ENCODE measurements around the gene FBXL17. TPM values are rescaled to one million over a fixed set of nuclear protein-coding genes. Genes with fewer than 3 reads are reported as not detected.

Gene FBXL17
- total and polyA plus RNA-seq, 9 of the 15 experiments (the other 6 are each of a cell fraction or from before 2014, with no cell fraction given), result 0.32 to 5.4 (median 1.8) TPM

DNA sequence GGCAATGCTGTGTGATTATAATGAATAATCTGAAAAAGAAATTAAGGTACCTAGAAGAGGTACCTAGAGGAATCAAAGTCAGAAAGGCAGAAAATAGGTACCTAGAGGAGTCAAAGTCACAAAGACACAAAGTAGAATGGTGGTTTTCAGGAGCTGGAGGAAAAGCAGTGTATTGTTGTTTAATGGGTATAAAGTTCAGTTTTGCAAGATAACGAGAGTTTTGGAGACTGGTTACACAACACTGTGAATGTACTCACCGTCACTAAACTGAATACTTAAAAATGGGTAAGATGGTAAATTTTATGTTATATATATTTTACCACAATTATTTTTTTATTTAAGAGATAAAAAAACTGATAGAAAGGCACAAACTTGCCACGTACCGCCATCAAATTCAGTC lies 57.0 kb downstream of the FBXL17 start:
- H3K4me1 ChIP-seq (replicated peaks in 1 of 2; ENCODE audit: control insufficient read depth in 2 of 2, insufficient read depth in 2 of 2, low read length in 2 of 2), result no peaks in the 10 kb centered on the region
- H3K79me2 ChIP-seq (ENCODE audit: control insufficient read depth, insufficient read depth, low read length), result no peaks in the 10 kb centered on the region
- DNase-seq (ENCODE audit: extremely low read depth in 1 of 4, low spot score in 3 of 4) (no peak), ATAC-seq (no peak), FAIRE-seq (no peak)
- CTCF ChIA-PET (ENCODE audit: low intra/inter-chr PET ratio), result no interaction called here
- BruUV-seq (replicated peaks), result no TSS peak
- in situ Hi-C loops (cut with MboI) (no loop called here), intact Hi-C loops (cut with micrococcal nuclease) (no loop called here)
- no peak overlapping the region for H3K4me2 ChIP-seq (ENCODE audit: insufficient read depth, low read length)
- H4K20me1 ChIP-seq (replicated peaks; ENCODE audit: control insufficient read depth, insufficient read depth, low read length), result no peaks in the 10 kb centered on the region
- H3K36me3 ChIP-seq (ENCODE audit: control insufficient read depth, insufficient read depth, low read length), result no peaks in the 10 kb centered on the region
- H3K9me1 ChIP-seq (ENCODE audit: control insufficient read depth, insufficient read depth, low read length), result no peaks in the 10 kb centered on the region
- H3K4me3 ChIP-seq, result no peak overlapping the region
- no peak for TF ChIP-seq LEF1 (IDR thresholded peaks at IDR 0.05)
- no peak for TF ChIP-seq BRF1 (IDR thresholded peaks at IDR 0.05; ENCODE audit: borderline replicate concordance, extremely low read depth, insufficient read length)
- no peak for TF ChIP-seq NRF1 (conservative IDR thresholded peaks at IDR 0.05 in 1 of 2, IDR thresholded peaks at IDR 0.05 in 1 of 2)
- no peak for TF ChIP-seq ZNF561 (CRISPR knock-in tag; conservative IDR thresholded peaks at IDR 0.05)
- no peak for TF ChIP-seq ZKSCAN1 (IDR thresholded peaks at IDR 0.05; ENCODE audit: low read depth, low read length)
- no peak for TF ChIP-seq ARID2 (IDR thresholded peaks at IDR 0.05)
- TF ChIP-seq HNRNPLL (IDR thresholded peaks at IDR 0.05; ENCODE audit: low read depth, low read length, poor library complexity, severe bottlenecking), result no peak
- TF ChIP-seq, protein P1, sequence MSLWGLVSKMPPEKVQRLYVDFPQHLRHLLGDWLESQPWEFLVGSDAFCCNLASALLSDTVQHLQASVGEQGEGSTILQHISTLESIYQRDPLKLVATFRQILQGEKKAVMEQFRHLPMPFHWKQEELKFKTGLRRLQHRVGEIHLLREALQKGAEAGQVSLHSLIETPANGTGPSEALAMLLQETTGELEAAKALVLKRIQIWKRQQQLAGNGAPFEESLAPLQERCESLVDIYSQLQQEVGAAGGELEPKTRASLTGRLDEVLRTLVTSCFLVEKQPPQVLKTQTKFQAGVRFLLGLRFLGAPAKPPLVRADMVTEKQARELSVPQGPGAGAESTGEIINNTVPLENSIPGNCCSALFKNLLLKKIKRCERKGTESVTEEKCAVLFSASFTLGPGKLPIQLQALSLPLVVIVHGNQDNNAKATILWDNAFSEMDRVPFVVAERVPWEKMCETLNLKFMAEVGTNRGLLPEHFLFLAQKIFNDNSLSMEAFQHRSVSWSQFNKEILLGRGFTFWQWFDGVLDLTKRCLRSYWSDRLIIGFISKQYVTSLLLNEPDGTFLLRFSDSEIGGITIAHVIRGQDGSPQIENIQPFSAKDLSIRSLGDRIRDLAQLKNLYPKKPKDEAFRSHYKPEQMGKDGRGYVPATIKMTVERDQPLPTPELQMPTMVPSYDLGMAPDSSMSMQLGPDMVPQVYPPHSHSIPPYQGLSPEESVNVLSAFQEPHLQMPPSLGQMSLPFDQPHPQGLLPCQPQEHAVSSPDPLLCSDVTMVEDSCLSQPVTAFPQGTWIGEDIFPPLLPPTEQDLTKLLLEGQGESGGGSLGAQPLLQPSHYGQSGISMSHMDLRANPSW (CRISPR knock-in tag; IDR thresholded peaks at IDR 0.05), result no peak
- no peak for TF ChIP-seq ZNF717 (CRISPR knock-in tag; IDR thresholded peaks at IDR 0.05)
- TF ChIP-seq NR3C1 (CRISPR knock-in tag; IDR thresholded peaks at IDR 0.05), result no peak
- no peak for TF ChIP-seq ZC3H4 (CRISPR knock-in tag; IDR thresholded peaks at IDR 0.05; ENCODE audit: borderline replicate concordance)
- TF ChIP-seq, protein P2, sequence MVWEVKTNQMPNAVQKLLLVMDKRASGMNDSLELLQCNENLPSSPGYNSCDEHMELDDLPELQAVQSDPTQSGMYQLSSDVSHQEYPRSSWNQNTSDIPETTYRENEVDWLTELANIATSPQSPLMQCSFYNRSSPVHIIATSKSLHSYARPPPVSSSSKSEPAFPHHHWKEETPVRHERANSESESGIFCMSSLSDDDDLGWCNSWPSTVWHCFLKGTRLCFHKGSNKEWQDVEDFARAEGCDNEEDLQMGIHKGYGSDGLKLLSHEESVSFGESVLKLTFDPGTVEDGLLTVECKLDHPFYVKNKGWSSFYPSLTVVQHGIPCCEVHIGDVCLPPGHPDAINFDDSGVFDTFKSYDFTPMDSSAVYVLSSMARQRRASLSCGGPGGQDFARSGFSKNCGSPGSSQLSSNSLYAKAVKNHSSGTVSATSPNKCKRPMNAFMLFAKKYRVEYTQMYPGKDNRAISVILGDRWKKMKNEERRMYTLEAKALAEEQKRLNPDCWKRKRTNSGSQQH (CRISPR knock-in tag; IDR thresholded peaks at IDR 0.05), result no peak
- no peak for TF ChIP-seq XRCC4 (IDR thresholded peaks at IDR 0.05; ENCODE audit: extremely low read depth, insufficient read depth, insufficient read length)
- TF ChIP-seq KLF16 (IDR thresholded peaks at IDR 0.05), result no peak
- TF ChIP-seq, protein P3, sequence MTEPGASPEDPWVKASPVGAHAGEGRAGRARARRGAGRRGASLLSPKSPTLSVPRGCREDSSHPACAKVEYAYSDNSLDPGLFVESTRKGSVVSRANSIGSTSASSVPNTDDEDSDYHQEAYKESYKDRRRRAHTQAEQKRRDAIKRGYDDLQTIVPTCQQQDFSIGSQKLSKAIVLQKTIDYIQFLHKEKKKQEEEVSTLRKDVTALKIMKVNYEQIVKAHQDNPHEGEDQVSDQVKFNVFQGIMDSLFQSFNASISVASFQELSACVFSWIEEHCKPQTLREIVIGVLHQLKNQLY (CRISPR knock-in tag; conservative IDR thresholded peaks at IDR 0.05), result no peak
- no peak for TF ChIP-seq POLR2AphosphoS5 (IDR thresholded peaks at IDR 0.05; ENCODE audit: control insufficient read depth, insufficient read depth, low read depth, low read length)
- TF ChIP-seq, protein P4, sequence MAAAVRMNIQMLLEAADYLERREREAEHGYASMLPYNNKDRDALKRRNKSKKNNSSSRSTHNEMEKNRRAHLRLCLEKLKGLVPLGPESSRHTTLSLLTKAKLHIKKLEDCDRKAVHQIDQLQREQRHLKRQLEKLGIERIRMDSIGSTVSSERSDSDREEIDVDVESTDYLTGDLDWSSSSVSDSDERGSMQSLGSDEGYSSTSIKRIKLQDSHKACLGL (CRISPR knock-in tag; IDR thresholded peaks at IDR 0.05; ENCODE audit: borderline replicate concordance, poor library complexity, severe bottlenecking), result no peak
- TF ChIP-seq CHD1 (IDR thresholded peaks at IDR 0.05; ENCODE audit: low read length), result no peak
- TF ChIP-seq ZFP1 (CRISPR knock-in tag; IDR thresholded peaks at IDR 0.05), result no peak
- 30% methylated on average over 4 of the region's 4 CpGs for WGBS (ENCODE audit: insufficient coverage, low coverage, missing lambda C conversion rate)
- H3K27ac ChIP-seq (ENCODE audit: extremely low read depth, low read depth, low read length), result no peak overlapping the region
- H3K27me3 ChIP-seq (ENCODE audit: control insufficient read depth in 2 of 2, insufficient read depth in 2 of 2, low read length in 2 of 2), result no peaks in the 10 kb centered on the region
- H3K9me3 ChIP-seq (replicated peaks; ENCODE audit: control insufficient read depth, insufficient read depth, low read depth, low read length), result no peaks in the 10 kb centered on the region
- no peak overlapping the region for H3K9ac ChIP-seq (ENCODE audit: insufficient read depth in 1 of 2, low read depth in 2 of 2, low read length in 2 of 2)
- no peak overlapping the region for H2AFZ ChIP-seq (ENCODE audit: low read depth, low read length)
- POLR2A ChIA-PET, result no interaction called here

All from K562 (cell line).